Measurements from ENCODE around the gene CHRD.

CHRD gene

DNA sequence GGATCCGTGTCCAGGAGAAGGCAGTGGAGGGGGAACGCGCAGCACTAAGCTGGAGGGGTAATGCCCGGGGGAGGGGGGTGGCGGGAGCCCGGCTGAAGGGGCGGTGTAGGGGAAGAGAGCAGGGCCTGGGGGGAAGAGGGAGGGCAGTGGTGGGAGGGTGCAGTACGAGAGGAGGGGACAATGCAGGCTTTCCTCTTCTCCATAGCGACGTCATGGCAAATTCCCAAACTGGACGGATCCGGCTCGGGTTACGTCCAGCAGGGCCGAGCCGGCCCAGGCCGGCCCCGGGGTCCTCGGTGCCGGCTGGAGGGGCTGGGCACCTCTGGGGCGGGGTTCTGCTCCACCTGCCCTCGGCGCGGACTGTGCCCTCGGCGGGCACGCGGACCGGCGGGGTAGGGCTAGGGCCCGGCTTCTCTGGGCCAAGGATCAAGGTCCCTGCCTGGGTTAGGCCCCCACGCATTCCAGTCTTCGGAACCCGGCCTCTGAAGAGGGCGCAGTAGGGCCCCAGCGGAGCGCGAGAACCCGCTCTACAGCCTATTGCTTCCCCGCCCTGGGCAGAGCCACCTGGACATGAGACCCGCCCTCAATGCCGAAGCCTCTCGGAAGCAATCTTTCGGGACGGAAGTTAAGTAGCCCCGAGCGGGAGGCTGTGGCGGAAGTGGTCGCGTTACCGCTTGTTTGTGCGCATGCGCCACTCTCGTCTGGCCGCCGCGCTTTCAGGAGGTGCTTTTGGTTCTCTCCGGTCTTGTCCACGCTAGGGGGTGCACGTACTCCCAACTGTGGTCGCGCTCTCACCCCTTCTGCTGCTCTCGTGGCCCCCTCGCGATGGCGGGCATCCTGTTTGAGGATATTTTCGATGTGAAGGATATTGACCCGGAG is 16.9 kb upstream of the CHRD start:
- DNase-seq (ENCODE audit: low read depth) = peak; percentile 95
- peak overlapping the region; percentile 90 for H3K4me3 ChIP-seq (ENCODE audit: low read depth, low read length)
- TF ChIP-seq, protein P1, sequence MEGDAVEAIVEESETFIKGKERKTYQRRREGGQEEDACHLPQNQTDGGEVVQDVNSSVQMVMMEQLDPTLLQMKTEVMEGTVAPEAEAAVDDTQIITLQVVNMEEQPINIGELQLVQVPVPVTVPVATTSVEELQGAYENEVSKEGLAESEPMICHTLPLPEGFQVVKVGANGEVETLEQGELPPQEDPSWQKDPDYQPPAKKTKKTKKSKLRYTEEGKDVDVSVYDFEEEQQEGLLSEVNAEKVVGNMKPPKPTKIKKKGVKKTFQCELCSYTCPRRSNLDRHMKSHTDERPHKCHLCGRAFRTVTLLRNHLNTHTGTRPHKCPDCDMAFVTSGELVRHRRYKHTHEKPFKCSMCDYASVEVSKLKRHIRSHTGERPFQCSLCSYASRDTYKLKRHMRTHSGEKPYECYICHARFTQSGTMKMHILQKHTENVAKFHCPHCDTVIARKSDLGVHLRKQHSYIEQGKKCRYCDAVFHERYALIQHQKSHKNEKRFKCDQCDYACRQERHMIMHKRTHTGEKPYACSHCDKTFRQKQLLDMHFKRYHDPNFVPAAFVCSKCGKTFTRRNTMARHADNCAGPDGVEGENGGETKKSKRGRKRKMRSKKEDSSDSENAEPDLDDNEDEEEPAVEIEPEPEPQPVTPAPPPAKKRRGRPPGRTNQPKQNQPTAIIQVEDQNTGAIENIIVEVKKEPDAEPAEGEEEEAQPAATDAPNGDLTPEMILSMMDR (IDR thresholded peaks at IDR 0.05; ENCODE audit: low read depth, low read length, missing control alignments) = peak; percentile 64

DNA sequence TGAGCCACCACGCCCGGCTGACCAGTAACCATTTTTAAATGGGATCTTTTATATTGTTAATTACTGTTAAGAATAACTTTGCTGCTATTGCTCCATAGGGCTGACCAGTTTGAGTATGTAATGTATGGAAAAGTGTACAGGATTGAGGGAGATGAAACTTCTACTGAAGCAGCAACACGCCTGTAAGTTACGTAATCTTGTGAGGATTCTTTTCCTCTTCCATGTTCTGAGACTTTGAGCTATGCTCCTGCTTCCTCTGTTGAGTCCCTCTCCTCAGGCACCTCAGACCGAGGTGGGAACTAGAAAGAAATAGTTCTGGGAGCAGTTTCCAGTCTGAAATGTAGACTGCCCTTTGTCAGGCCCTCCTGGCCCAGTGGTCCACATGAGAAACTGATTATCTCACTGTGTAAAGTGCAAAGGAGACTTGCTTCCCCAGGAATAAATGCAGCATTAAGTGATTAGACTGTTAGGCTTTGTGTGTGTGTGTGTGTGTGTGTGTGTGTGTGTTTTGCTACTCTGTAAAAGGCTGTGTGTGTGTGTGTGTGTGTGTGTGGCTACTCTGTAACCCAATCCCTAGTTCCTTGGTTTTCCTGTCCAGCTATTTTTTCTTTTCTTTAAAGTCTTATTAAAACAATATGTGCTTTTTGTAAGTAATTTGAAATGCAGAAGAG is 13.1 kb upstream of the CHRD start:
- no peak for DNase-seq (ENCODE audit: low read depth)
- TF ChIP-seq, protein P1 (IDR thresholded peaks at IDR 0.05; ENCODE audit: low read depth, low read length, missing control alignments) = no peak
- no peak overlapping the region for H3K4me3 ChIP-seq (ENCODE audit: low read depth, low read length)

GRCh38 chr3:184368116-184368515 is 11.7 kb upstream of the CHRD start:
- TF ChIP-seq, protein P1 (IDR thresholded peaks at IDR 0.05; ENCODE audit: low read depth, low read length, missing control alignments) = no peak
- no peak for DNase-seq (ENCODE audit: low read depth)
- H3K4me3 ChIP-seq (ENCODE audit: low read depth, low read length) = no peak overlapping the region

GRCh38 chr3:184368586-184369183 is 11.2 kb upstream of the CHRD start:
- TF ChIP-seq, protein P1 (IDR thresholded peaks at IDR 0.05; ENCODE audit: low read depth, low read length, missing control alignments) = no peak
- DNase-seq (ENCODE audit: low read depth) = no peak
- no peak overlapping the region for H3K4me3 ChIP-seq (ENCODE audit: low read depth, low read length)

GRCh38 chr3:184371570-184372018 is 8.3 kb upstream of the CHRD start:
- TF ChIP-seq, protein P1 (IDR thresholded peaks at IDR 0.05; ENCODE audit: low read depth, low read length, missing control alignments) = peak; percentile 97
- peak; percentile 34 for DNase-seq (ENCODE audit: low read depth)
- H3K4me3 ChIP-seq (ENCODE audit: low read depth, low read length) = no peak overlapping the region

DNA sequence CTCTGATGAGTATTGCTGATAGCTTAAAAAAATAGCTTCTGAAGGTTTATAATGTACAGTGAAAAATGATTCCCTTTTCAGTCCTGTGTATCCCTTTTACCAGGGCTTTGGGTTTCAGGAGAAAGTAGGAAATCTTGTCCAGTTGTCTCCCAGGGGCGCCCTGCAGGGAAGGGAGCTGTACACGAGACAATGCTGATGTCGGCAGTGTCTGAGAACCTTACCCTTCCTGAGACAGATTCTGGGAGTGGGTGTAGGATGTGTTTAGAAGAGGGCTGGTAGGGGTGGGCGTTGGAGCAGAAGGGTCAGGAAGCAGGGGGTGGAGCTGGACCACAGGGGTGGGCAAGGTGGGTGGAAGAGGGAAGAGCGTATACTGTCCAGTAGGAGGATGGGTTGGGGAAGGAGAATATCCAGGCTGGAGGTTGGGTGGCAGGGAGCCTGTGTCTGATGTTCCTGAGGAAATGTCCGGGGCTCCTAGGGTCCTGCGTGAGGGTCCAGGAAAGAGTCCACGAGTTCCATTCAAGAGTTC is 7.5 kb upstream of the CHRD start:
- TF ChIP-seq, protein P1 (IDR thresholded peaks at IDR 0.05; ENCODE audit: low read depth, low read length, missing control alignments) = no peak
- DNase-seq (ENCODE audit: low read depth) = no peak
- H3K4me3 ChIP-seq (ENCODE audit: low read depth, low read length) = no peak overlapping the region

Measured in GM12864 (cell line).